ENCODE data around the gene MIA2.
"Not testable (repeated sequence)": the region's sequence is repeated elsewhere in the genome, so short reads cannot be mapped to it uniquely, and the experiment has no call there.

The MIA2 gene

DNA sequence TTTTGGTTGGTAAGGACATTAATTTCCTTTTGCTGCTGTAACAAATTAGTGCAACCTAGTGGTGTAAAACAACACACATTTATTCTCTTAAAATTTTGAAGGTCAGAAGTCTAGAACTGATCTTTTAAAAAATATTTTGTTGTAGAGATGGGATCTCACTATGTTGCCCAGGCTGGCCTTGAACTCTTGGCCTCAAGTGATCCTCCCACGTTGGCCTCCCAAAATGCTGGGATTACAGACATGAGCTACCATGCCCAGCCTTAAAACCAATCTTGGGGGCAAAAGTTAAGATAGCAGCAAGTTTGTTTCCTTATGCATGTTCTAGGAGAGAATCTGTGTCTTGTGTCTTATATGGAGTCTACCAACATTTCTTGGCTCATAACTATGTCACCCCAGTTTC lies 55.8 kb downstream of the MIA2 start:
- Histone ChIP-seq H3K36me3 (peaks cover 9 to 31% (median 20%) of the 10 kb centered on the region in 3 donors), H3K27ac (no peak overlapping the region), H3K4me1 (no peaks in the 10 kb centered on the region), H3K27me3 (no peaks in the 10 kb centered on the region), H3K9me3 (no peaks in the 10 kb centered on the region), H3K4me3 (no peak overlapping the region)
- intact Hi-C loops (cut with DNase I; ENCODE audit: low total_unique reads), result no loop called here
- DNase-seq, result no peak
- TF ChIP-seq, protein P1, sequence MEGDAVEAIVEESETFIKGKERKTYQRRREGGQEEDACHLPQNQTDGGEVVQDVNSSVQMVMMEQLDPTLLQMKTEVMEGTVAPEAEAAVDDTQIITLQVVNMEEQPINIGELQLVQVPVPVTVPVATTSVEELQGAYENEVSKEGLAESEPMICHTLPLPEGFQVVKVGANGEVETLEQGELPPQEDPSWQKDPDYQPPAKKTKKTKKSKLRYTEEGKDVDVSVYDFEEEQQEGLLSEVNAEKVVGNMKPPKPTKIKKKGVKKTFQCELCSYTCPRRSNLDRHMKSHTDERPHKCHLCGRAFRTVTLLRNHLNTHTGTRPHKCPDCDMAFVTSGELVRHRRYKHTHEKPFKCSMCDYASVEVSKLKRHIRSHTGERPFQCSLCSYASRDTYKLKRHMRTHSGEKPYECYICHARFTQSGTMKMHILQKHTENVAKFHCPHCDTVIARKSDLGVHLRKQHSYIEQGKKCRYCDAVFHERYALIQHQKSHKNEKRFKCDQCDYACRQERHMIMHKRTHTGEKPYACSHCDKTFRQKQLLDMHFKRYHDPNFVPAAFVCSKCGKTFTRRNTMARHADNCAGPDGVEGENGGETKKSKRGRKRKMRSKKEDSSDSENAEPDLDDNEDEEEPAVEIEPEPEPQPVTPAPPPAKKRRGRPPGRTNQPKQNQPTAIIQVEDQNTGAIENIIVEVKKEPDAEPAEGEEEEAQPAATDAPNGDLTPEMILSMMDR (IDR thresholded peaks at IDR 0.05), result no peak

DNA sequence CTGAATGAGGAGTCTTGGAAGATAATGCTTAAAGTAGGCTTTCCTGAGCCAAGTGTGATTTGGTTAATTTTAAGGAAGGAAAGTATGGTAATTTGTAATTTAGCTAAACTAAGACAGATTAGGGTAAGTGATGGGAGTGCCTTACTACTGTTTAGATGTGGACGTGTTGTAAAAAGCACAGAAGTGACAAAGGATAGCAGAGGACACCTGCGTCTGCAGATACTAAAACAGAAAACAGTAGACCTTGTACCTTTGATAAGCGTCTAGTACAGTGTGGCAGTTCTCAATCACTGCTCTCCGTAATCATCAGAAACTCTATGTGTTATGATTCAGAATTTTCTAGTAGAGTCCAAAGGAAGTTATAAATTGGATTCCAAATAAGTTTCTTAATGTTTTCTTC lies 58.0 kb downstream of the MIA2 start:
- Histone ChIP-seq H3K27ac (no peak overlapping the region), H3K4me1 (no peaks in the 10 kb centered on the region), H3K9me3 (no peaks in the 10 kb centered on the region), H3K4me3 (no peak overlapping the region), H3K27me3 (no peaks in the 10 kb centered on the region), H3K36me3 (peaks cover 29 to 42% (median 40%) of the 10 kb centered on the region in 3 donors)
- intact Hi-C loops (cut with DNase I; ENCODE audit: low total_unique reads), result no loop called here
- DNase-seq, result no peak
- TF ChIP-seq, protein P1 (IDR thresholded peaks at IDR 0.05), result no peak

DNA sequence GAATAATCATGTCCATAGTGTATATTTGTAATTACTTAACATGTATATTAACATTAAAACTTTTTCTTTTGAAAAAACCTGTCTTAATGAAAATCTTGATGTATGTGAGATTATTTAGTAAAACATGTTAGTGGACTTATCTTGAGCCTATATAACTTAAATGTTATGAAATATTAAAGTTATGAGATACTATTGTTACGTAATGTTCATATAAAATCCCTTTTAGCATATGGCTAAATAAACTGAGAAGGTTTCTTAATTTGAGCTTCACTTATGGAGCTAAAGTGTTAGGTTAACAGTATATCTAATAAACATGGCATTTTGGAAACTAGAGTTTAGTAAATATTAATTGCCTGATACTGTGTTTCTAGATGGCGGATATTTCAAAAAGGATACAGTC lies 59.9 kb downstream of the MIA2 start:
- Histone ChIP-seq H3K4me1 (no peaks in the 10 kb centered on the region), H3K36me3 (peaks cover 38 to 54% (median 46%) of the 10 kb centered on the region in 3 donors), H3K4me3 (no peak overlapping the region), H3K27ac (no peak overlapping the region), H3K27me3 (no peaks in the 10 kb centered on the region), H3K9me3 (no peaks in the 10 kb centered on the region)
- TF ChIP-seq, protein P1 (IDR thresholded peaks at IDR 0.05), result no peak
- intact Hi-C loops (cut with DNase I; ENCODE audit: low total_unique reads), result no loop called here
- no peak for DNase-seq

DNA sequence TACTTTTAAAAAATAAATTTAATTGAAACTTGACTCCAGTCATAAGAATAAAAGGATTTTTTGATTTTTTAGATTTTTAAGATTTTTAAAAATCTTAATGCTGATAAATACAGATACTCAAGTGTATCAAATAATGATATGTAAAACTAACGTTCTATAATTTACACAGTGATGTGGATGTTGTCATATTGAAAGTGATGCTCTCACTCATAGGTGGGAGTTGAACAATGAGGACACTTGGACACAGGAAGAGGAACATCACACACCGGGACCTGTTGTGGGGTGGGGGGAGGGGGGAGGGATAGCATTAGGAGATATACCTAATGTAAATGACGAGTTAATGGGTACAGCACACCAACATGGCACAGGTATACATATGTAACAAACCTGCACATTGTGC lies 66.7 kb downstream of the MIA2 start:
- DNase-seq; intact Hi-C loops (cut with DNase I; ENCODE audit: low total_unique reads); H3K4me3 ChIP-seq; H3K9me3 ChIP-seq; H3K4me1 ChIP-seq; H3K27me3 ChIP-seq; H3K27ac ChIP-seq: not testable (repeated sequence)
- peaks cover 40 to 51% (median 43%) of the 10 kb centered on the region in 3 donors for H3K36me3 ChIP-seq

DNA sequence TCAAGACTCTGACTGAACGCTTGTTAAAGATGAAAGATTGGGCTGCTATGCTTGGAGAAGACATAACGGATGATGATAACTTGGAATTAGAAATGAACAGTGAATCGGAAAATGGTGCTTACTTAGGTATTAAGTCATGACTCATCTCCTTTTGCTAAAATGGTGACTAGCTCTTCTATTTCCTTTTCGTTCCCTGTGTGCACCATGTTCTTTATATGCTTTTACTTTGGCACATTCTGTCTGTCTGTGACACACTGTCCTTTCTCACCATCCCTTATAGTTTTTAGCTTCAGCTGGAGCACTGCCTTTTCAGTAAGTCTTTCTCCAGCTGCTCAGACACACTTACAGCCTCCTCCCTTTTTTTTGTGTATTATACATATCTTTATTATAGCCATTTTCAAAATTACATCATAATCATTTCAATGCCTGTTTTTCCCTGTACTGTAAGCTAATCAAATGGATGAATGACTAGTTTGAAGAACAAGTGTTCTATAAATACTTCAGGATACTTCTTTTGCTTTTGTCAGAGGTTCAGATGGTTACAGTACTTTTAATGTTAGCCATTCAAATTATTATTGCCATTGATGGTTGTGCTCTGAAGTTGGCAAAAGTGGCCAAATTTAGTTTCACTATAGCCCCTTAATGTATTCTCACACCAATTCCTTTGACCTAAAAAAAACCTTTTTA lies 68.6 kb downstream of the MIA2 start:
- Histone ChIP-seq H3K4me1 (no peaks in the 10 kb centered on the region), H3K27ac (no peak overlapping the region), H3K9me3 (no peaks in the 10 kb centered on the region), H3K27me3 (no peaks in the 10 kb centered on the region), H3K36me3 (peaks cover 28 to 34% (median 28%) of the 10 kb centered on the region in 3 donors), H3K4me3 (no peak overlapping the region)
- no peak for DNase-seq
- intact Hi-C loops (cut with DNase I; ENCODE audit: low total_unique reads), result no loop called here
- TF ChIP-seq, protein P1 (IDR thresholded peaks at IDR 0.05), result no peak

DNA sequence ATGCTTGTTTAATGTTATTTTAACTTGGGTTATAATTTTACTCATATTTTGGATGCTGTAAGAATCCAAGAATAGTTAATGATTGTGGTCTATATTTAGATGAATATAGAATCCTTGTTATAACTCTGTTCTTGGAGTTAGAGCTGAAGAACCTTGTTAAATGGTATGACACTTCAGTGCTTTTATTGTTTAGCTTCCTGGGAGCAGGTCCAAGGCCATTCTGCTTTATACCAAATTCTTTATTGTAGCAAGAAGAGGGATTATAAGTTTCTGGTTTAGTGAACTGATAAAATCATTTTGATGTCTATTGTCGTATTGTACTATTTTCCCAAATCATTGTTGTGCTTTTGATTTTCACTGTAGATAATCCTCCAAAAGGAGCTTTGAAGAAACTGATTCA lies 69.4 kb downstream of the MIA2 start:
- intact Hi-C loops (cut with DNase I; ENCODE audit: low total_unique reads), result no loop called here
- H3K9me3 ChIP-seq, result no peaks in the 10 kb centered on the region
- no peak overlapping the region for H3K4me3 ChIP-seq
- no peak overlapping the region for H3K27ac ChIP-seq
- H3K36me3 ChIP-seq, result peaks cover 20 to 27% (median 22%) of the 10 kb centered on the region in 3 donors
- no peaks in the 10 kb centered on the region for H3K4me1 ChIP-seq
- H3K27me3 ChIP-seq, result no peaks in the 10 kb centered on the region
- TF ChIP-seq, protein P1 (IDR thresholded peaks at IDR 0.05), result no peak
- DNase-seq, result no peak

Measured in tibial artery (tissue), 4 donors.